Measurements from ENCODE around the gene RIMKLA. TPM values are rescaled to one million over a fixed set of nuclear protein-coding genes. Genes with fewer than 3 reads are reported as not detected.
A peak's percentile ranks its signal among the peaks of the same experiment; 100 is the strongest.

Gene RIMKLA
- total RNA-seq, 1 donor from 2014 or later, result 0.08 TPM

DNA sequence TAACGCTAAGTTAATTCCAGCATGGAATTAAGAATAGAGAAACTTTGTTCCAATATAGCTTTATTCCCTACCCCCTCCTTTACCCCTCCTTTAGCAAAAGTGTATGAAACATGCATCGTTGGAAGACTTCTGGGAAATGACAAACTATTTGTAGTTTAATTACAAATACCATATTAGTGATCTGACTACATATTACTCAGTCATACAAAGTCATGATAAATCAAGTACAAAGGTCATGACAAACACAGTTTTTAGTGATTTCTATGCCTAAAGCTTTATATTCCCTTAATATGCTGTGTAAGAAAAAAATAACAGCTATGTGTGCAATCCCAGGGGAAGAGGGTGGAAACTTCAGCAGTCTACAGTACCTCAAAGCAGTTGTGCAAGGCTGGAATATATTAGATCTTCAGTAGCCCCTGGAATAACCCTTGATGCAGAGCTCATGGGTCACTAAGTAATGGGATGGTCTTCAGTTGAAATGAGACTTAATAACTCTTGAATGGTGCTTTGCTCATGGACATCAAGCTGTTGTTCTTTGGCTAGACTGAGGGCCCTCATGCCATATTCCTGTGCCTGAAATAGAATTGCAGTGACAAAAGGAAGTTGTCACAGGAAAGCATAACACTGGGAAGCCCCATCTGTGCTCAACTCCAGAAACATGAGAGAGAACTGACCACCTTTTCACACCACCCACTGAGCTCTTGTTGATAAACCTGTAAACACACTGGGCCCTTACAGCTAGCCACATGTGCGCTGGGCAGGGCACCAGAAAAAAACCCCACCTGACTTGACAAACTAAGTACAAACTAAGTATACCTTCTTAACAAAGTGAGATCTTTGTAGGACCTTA is 49.9 kb downstream of the RIMKLA start:
- no peak for ATAC-seq

DNA sequence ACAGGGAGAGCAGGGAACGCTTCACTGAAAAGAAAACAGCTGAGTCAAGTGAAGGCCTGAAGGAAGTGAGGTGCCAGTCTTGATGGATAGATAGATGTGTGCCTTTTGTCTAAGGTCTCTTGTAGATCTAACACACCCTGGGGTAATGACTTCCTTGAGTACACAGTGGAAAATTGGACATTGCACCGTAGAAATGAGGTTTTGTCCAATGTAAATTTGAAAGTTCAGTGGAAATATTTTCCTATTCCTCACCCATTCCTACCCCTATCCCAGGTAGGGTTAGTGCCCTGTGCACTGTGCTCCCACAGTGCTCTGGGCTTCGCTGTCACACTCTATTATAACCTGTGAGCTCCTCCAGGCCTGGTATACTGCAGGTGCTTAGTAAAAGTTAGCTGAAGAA is 50.9 kb downstream of the RIMKLA start:
- no peak for ATAC-seq

DNA sequence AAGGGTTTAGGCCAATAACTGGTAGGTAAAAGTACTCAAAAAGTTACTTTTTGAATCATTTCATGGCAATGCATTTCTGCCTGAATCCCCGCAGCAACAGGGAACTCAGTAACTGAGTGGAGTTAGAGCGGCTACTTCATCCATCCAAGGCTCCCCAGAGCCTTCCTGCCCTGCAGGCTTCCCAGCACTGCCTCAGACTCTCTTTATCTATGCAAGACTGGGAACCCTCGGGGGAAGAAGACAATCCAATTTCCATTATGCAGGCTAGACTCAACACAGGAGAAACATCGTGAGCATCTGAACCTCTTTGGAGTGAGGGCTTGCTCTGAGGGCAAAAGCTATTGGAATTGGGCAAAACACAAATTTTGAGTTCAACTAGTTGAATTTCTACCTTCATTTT is 52.1 kb downstream of the RIMKLA start:
- ATAC-seq, result no peak

DNA sequence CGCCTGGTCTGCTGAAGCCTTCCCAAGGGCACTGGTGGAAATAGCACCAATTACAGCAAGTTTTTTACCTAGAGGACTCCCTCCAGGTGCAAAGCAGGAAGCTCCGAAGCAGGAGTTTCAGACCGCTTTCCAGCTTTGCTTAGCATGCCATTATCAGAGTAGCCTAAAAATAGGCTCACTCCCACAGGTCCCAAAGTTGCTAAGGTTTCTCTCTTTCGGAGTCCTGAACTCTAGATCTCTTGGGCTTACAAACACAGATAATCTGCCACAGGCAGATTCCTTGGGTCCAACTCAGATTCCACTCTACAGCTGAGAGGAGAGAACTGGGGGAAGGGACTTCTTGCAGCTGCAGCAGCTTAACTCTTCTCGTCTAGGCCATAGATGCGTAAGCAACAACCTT is 52.8 kb downstream of the RIMKLA start:
- no peak for ATAC-seq

DNA sequence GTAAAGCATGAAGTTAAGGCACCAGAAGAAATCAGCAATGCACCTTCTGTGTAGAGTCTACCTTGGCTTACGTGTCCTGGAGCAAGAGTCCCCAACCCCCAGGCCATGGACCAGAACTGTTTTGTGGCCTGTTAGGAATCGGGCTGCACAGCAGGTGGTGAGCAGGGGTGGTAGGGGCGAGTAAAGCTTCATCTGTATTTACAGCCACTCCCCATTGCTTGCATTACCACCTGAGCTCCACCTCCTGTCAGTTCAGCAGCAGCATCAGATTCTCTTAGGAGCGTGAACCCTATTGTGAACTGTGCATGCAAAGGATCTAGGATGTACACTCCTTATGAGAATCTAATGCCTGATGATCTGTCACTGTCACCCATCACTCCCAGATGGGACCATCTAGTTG is 53.7 kb downstream of the RIMKLA start:
- ATAC-seq, result no peak

DNA sequence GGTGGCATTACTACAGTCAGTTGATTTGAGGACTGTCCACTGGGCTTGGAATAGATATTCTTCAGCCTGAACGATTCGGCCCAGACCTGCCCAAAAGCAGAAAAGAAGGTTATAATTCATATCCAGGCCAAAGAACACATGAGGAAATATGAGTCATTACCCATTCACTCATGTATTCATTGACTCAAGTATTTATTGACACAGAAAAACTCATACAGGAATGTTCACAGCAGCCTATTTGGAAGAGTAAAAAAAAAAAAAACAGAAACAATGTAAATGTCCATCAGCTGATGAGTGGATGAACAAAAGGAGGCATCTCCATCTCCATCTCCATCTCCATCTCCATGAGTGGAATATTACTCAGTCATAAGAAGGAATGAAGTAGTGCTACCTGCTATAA is 59.3 kb downstream of the RIMKLA start:
- peak; percentile 82 for ATAC-seq

DNA sequence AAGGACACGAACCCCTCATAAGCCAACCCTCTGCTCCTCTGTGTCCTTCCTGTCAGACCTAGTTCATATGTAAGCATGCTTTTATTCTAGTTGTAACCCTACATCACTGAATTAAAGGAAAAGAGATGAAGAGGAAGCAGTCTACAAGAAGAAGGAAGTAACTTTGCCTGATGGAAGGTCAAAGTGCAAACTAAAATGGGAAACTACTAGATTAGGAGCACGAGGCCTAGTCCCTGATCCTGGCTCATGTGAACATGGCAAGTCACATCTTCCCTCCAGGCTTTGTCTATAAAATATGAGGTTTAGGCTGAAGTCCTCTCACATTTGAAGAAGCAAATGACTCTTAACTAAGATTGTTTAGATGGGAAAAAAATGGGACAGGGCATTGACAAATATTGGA is 62.1 kb downstream of the RIMKLA start:
- no peak for ATAC-seq

DNA sequence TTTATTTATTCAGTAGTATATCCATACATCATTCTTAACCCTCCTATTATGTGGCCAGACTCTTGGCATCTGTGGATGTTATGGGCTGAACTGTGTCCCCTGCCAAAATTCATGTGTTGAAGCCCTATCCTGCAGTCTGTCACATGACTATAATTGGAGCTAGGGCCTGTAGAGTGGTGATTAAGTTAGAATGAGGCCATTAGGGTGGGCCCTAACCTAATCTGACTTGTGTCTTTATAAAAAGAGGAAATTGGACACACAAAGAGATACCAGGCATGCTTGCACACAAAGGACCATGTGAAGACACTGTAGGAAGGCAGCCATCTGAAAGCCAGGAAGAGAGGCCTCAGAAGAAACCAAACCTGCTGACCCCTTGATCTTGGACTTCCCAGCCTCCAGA is 68.7 kb downstream of the RIMKLA start:
- no peak for ATAC-seq

DNA sequence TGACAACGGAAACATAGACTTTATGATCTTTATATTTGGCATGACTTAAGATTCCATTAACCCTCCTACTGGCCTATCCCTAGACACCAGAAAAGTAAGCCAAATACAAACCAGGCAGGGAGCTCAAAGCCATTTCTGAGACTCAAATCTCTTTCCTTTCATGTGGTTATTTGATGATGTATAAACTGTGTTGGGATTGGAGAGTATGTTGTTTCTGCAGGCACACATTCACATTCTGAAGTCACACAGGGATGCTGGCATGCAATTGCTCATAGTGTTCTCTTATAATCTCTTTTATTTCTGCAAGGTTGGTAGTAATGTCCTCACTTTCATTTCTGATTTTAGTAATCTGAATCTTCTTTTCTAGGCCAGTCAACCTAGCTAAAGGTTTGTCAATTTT is 69.5 kb downstream of the RIMKLA start:
- ATAC-seq, result no peak

DNA sequence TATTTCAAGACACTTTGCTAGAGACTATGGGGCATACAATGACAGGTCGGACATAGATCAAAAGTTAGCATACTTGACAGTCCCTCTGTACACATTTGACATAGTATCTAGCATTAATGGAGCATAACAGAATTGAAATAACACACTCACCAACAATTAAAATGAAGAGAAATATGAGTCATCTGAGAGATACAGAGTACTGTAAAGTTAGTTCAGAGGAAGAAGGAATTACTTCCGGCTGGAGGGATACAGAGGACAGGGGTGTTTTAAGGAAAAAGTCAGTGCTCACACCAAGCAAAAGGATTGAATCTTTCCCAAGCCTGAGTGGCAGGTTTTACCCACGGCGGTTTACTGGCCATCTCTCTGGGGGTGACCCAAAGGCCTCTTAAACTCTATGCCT is 72.8 kb downstream of the RIMKLA start:
- ATAC-seq, result no peak

DNA sequence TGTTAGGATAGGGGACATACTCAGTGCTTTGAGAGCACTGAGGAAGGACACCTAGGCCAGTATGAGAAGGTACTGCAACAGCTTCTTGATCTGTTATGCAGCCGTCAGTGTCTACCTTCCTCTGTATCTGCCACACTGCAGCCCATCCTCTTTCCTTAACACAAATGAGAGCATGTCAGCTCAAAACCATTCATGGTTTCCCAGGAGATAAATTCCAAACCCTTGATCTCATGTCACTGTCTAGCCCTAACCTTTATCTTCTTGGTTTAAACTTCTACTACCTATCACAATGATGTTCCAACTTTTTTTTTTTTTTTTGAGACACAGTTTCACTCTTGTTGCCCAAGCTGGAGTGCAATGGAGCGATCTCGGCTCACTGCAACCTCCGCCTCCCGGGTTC is 73.8 kb downstream of the RIMKLA start:
- ATAC-seq, result no peak

DNA sequence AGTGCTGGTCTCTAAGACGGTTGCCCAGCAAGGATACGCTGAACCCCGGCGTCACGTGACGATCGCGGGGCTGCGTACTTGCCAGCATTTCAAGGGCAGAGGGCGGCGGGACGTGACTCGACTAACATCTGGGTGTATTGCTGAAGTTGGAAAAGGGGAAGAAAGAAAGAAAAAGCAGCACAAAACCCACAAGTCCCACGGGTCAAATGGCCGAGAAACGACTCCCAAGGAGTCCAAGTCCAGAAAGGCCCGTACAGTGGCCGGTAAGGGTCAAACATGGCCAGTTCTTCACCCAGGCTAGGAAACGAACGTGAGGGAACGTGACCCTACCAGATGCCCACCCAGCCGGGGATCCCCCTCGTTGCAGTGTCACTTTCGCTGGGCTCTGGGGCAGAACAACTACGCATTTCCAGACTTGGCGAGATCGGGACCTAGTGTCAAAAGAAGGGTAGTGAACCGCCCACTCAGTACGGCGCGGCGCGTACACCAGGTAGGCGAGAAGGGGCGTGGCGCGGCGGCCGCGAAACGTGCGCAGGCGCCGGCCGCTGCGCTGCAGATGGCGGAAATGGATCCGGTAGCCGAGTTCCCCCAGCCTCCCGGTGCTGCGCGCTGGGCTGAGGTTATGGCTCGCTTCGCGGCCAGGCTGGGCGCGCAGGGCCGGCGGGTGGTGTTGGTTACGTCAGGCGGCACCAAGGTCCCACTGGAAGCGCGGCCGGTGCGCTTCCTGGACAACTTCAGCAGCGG is 75.6 kb downstream of the RIMKLA start, which contains the start of the genes PPCS and ZMYND12:
Gene PPCS (plus strand): TSS at position 534 of the 744 bp plus-strand sequence. CDS start 23 bp downstream, at position 557.
Gene ZMYND12 (minus strand): TSS at position 13 of the 744 bp plus-strand sequence. CDS start 25 bp downstream, outside the sequence.
- ATAC-seq, result peak; percentile 97

DNA sequence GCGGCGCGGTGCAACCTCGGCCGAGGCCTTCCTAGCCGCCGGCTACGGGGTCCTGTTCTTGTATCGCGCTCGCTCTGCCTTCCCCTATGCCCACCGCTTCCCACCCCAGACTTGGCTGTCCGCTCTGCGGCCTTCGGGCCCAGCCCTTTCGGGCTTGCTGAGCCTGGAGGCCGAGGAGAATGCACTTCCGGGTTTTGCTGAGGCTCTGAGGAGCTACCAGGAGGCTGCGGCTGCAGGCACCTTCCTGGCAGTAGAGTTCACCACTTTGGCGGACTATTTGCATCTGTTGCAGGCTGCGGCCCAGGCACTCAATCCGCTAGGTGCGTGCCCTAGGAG is 76.1 kb downstream of the RIMKLA start:
- peak; percentile 81 for ATAC-seq

DNA sequence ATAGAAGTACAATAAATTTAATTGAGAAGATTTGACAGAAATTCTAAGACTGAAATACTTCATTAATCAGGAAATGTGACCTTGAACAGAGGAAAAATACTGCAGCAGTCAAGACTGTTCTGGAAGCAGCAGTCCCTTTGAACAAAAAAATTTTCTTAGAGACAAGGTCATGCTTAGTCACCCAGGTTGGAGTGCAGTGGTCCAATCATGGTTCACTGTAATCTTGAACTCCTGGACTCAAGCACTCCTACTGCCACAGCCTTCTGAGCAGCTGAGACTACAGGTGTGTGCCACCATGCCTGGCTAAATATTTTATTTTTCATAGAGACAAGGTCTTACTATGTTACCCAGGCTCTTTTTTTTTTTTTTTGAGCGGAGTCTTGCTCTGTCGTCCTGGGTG is 80.6 kb downstream of the RIMKLA start:
- no peak for ATAC-seq

DNA sequence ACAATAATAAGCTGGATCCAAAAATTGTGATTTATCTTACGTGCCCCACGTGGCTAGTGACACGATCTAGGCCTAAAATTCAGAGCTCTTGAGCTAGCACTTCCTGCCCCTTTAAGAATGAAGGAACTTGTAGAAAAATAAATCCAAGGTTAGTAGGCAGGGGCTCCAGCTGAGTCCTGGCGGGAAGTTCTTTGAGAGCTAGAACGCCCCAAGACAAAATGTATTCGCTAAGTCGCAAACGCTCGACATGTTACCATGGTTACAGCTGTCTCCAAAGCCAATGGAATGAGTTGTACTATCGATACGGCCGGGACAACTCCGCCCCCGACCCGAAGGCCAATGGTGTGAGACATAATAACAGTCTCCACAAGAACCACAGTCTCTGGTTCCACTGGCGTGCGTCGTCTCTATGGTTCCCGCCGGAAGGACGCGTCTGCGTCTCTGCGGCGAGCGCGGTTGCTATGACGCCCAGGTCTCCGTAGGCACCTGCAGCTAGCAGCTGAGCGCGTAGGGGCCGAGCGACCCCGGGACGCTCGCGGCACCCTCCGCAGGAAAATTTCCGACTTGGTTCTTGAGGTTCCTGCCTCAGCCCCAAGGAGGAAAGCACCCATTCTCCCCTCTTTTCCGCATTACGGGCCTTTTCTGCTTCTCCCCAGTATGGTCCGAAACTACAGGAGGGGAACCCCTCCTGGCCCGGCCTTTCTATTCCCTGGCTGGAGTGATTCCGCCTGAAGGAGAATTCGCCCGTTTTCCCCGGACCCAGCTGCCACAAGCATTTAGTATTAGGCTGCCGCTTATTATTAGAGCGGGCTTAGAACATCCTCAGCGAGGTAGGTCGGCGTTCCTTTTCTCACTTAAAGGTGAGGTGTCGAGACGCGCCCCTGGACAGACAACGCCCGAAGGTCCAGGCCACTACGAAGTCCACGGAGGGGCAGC is 82.5 kb downstream of the RIMKLA start, which contains the start of gene CCDC30:
Gene CCDC30 (plus strand): TSS at position 459 of the 936 bp plus-strand sequence. CDS start 17,266 bp downstream, outside the sequence.
- peak; percentile 100 for ATAC-seq

DNA sequence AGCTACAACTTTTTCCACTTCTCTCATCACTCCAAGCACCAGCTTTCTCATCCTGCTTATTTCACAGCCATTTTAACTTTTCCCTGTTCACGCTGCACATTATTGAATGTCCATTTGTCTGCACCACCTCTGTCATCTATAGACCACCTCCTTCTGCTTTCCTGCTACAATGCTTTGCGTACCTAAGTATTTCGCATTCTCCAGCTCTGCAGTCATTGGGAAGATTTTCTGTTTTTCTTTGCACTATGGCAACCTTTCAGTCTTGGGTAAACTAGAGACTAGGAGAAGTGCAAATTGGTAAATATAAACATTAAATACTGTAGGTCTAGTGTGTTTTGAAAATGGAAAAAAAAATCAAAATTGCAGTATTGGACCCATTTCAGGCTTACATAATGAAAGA is 83.3 kb downstream of the RIMKLA start:
- ATAC-seq, result no peak

DNA sequence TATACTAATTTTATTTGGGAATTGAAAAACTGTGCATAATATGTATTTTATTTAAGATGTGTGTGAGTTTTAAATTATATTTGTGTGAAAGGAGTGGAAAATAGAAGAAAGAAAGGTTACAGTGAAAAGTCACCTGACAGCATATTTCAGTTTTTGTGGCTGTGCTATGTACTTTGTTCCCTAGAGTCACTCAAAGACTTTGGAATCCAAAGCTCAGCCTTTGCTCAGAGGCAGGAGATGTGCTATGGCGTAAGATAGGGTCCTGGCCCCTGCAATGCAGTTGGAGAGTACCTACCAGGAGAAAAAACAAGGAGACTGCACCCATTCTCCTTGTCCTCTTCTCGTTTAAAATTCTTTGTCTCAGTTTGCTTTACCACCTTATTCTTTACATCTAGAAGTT is 85.4 kb downstream of the RIMKLA start:
- ATAC-seq, result no peak

DNA sequence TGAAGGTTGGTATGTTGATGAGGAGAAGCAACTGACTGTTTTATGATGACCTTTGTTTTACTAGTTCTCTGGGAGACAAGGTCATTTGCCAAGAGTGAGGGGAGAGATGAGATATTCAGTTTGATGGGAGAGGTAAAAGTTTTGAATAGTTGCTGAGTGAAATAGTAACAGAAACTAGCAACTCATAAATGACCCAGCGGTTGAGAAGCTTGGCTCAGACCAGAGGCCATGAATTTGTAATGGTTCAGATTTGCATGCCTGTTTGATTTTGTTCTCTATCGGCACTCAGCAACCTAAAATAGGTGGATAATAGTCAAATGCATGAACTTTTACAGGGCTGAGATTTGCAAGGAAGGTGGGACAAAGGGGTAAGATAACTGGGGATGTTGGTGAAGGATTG is 89.1 kb downstream of the RIMKLA start:
- ATAC-seq, result no peak
